IMR-90 (cell line): ENCODE data around the gene IFNL3.

Experiments used
- POLR2A ChIP-seq: IDR thresholded peaks from 2 replicates; pipeline ENCODE4 v1.6.1; 2012; ENCODE audit warnings: mild to moderate bottlenecking, low read depth, low read length
- RAD21 ChIP-seq: IDR thresholded peaks from 2 replicates; pipeline ENCODE4 v1.6.1; 2012; ENCODE audit warnings: low read length, improper control_type of control experiment
- SMC3 ChIP-seq: fragments of 150-350 bp; IDR thresholded peaks from 2 replicates; pipeline ENCODE4 v1.6.1; 2016; ENCODE audit warnings: low read depth, mild to moderate bottlenecking, antibody characterized with exemption, low read length, moderate library complexity
- TF ChIP-seq, protein P1 (sequence below): conservative IDR thresholded peaks from 2 replicates; pipeline ENCODE4 v1.5.1; 2012; ENCODE audit warnings: mild to moderate bottlenecking, low read depth, low read length, improper control_type of control experiment
- TF ChIP-seq, protein P2 (sequence below): fragments of 150-350 bp; IDR thresholded peaks from 2 replicates; pipeline ENCODE4 v1.6.1; 2017; ENCODE audit warnings: mild to moderate bottlenecking, antibody characterized with exemption, low read length, low read depth

DNA sequence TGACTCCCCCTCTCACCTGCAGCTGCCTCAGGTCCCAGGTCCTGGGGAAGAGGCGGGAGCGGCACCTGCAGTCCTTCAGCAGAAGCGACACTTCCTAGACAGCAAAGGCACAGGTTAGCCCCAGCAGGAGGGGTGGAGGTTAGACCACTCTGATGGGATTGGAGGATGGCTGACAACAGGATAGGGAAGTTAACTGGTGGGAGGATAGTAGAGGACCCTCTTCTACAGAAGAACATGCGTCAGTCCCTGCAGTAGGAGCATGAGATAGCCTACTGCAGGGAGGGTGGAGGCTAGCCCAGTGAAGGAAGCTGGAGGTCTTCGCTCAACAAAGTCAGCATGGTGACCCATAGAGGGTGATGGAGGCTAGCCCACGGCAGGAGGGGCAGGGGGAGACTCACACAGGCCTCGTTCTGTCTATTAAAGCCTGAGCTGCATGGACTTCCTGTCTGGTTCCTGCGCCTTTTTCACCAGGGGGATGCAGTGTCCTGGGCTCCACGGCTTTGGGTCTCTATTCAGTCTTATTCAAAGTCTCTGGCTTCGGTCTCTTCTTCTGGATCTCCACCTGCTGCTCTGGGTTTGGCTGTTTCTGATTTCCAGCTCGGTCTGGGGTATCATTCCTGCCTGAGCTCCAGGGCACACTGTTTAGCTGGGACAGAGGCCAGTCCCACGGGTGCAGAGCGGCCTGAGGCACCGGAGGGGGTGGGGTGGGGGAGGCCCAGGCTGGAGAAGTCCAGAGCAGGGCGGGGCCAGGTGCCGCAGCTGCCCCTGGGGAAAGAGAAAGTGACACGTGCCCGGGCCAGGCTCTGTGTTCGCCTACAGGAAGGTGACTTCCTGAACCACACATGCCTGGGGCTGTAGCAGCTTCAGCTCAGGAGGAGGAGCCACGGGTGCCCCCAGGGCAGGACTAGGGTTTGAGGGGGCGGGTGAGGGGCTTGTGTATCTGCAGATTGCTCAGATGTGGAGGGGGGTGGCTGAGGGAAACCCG, 7.3 kb downstream of the IFNL3 start:
- TF ChIP-seq, protein P1, sequence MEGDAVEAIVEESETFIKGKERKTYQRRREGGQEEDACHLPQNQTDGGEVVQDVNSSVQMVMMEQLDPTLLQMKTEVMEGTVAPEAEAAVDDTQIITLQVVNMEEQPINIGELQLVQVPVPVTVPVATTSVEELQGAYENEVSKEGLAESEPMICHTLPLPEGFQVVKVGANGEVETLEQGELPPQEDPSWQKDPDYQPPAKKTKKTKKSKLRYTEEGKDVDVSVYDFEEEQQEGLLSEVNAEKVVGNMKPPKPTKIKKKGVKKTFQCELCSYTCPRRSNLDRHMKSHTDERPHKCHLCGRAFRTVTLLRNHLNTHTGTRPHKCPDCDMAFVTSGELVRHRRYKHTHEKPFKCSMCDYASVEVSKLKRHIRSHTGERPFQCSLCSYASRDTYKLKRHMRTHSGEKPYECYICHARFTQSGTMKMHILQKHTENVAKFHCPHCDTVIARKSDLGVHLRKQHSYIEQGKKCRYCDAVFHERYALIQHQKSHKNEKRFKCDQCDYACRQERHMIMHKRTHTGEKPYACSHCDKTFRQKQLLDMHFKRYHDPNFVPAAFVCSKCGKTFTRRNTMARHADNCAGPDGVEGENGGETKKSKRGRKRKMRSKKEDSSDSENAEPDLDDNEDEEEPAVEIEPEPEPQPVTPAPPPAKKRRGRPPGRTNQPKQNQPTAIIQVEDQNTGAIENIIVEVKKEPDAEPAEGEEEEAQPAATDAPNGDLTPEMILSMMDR = no peak
- TF ChIP-seq, protein P2, sequence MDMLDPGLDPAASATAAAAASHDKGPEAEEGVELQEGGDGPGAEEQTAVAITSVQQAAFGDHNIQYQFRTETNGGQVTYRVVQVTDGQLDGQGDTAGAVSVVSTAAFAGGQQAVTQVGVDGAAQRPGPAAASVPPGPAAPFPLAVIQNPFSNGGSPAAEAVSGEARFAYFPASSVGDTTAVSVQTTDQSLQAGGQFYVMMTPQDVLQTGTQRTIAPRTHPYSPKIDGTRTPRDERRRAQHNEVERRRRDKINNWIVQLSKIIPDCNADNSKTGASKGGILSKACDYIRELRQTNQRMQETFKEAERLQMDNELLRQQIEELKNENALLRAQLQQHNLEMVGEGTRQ = no peak
- TF ChIP-seq POLR2A (no peak), RAD21 (no peak), SMC3 (no peak)
